GM12891 (cell line): Measurements from ENCODE around the gene MOB3B.

Experiments
- POLR2A ChIP-seq: IDR thresholded peaks from 2 replicates; pipeline ENCODE4 v1.6.1; 2011; ENCODE audit warnings: low read depth, low read length, control low read depth
- POLR2AphosphoS5 ChIP-seq: IDR thresholded peaks from 2 replicates; pipeline ENCODE4 v1.6.1; 2011; ENCODE audit warnings: low read depth, low read length, control low read depth
- SPI1 ChIP-seq: IDR thresholded peaks from 2 replicates; pipeline ENCODE4 v1.6.1; 2011; ENCODE audit warnings: low read depth, low read length, control low read depth
- TAF1 ChIP-seq: IDR thresholded peaks from 2 replicates; pipeline ENCODE4 v1.6.1; 2011; ENCODE audit warnings: low read depth, low read length, control low read depth

- TF ChIP-seq TAF1: no peak
- no peak for TF ChIP-seq POLR2A
- no peak for TF ChIP-seq POLR2AphosphoS5
- no peak for TF ChIP-seq SPI1
Observed at GRCh38 chr9:27518006-27518405, 11.6 kb downstream of the MOB3B start.
